DOHH2 (cell line): ENCODE data around the gene RIPK1.

Experiments used
- H3F3A ChIP-seq: fragments of 200-600 bp; sonication (generic), shearing (Covaris generic); 2 replicates; pipeline ENCODE4 v1.6.0; 2016; ENCODE audit warnings: antibody characterized with exemption, mild to moderate bottlenecking; ENCODE audit not compliant: control insufficient read depth, insufficient read depth
- H3K27ac ChIP-seq: fragments of 200-600 bp; sonication (generic); 2 replicates; pipeline ENCODE4 v1.5.1; 2014; ENCODE audit warnings: low read depth, mild to moderate bottlenecking, low read length, moderate library complexity
- H3K27me3 ChIP-seq: fragments of 200-600 bp; sonication (generic); 2 replicates; pipeline ENCODE4 v1.6.1; 2014; ENCODE audit warnings: mild to moderate bottlenecking, low read length, mixed read lengths; ENCODE audit not compliant: control insufficient read depth
- H3K36me3 ChIP-seq: fragments of 200-600 bp; sonication (generic); 2 replicates; pipeline ENCODE4 v1.6.1; 2014; ENCODE audit warnings: mild to moderate bottlenecking, low read length, moderate library complexity, mixed read lengths; ENCODE audit not compliant: control insufficient read depth
- H3K4me1 ChIP-seq: fragments of 200-600 bp; sonication (generic); 2 replicates; pipeline ENCODE4 v1.6.1; 2014; ENCODE audit warnings: mild to moderate bottlenecking, low read length, mixed read lengths; ENCODE audit not compliant: control insufficient read depth
- H3K4me2 ChIP-seq: fragments of 200-600 bp; sonication (generic); 2 replicates; pipeline ENCODE4 v1.6.0; 2014; ENCODE audit warnings: mild to moderate bottlenecking, low read length, moderate library complexity
- H3K4me3 ChIP-seq: fragments of 200-600 bp; sonication (generic); 2 replicates; pipeline ENCODE4 v1.5.1; 2014; ENCODE audit warnings: mild to moderate bottlenecking, low read length, mixed read lengths
- H3K79me2 ChIP-seq: fragments of 200-600 bp; sonication (generic); 2 replicates; pipeline ENCODE4 v1.6.1; 2014; ENCODE audit warnings: mild to moderate bottlenecking, low read length, mixed read lengths; ENCODE audit not compliant: control insufficient read depth
- H3K9me2 ChIP-seq: fragments of 200-600 bp; sonication (generic); replicated peaks from 2 replicates; pipeline ENCODE4 v1.6.1; 2014; ENCODE audit warnings: mild to moderate bottlenecking, low read length, mixed read lengths; ENCODE audit not compliant: control insufficient read depth
- H3K9me3 ChIP-seq: fragments of 200-600 bp; sonication (generic); 2 replicates; pipeline ENCODE4 v1.6.1; 2014; ENCODE audit warnings: antibody characterized with exemption, low read length, mixed read lengths; ENCODE audit not compliant: control insufficient read depth, insufficient read depth
- H4K20me1 ChIP-seq: fragments of 200-600 bp; sonication (generic); 2 replicates; pipeline ENCODE4 v1.6.0; 2014; ENCODE audit warnings: low read depth, mild to moderate bottlenecking, antibody characterized with exemption, low read length, moderate library complexity; ENCODE audit not compliant: control insufficient read depth, insufficient read depth
- EZH2phosphoT487 ChIP-seq: fragments of 200-600 bp; sonication (generic); IDR thresholded peaks from 2 replicates; pipeline ENCODE4 v1.6.1; 2017; ENCODE audit warnings: borderline replicate concordance, mild to moderate bottlenecking, antibody characterized with exemption, low read length, moderate library complexity, mixed read lengths
- TF ChIP-seq, protein P1 (sequence below): fragments of 200-600 bp; sonication (generic); IDR thresholded peaks from one replicate; pipeline ENCODE4 v1.5.1; 2014; ENCODE audit warnings: antibody characterized with exemption, mild to moderate bottlenecking, low read depth, low read length; ENCODE audit not compliant: poor library complexity, severe bottlenecking

The RIPK1 gene

DNA sequence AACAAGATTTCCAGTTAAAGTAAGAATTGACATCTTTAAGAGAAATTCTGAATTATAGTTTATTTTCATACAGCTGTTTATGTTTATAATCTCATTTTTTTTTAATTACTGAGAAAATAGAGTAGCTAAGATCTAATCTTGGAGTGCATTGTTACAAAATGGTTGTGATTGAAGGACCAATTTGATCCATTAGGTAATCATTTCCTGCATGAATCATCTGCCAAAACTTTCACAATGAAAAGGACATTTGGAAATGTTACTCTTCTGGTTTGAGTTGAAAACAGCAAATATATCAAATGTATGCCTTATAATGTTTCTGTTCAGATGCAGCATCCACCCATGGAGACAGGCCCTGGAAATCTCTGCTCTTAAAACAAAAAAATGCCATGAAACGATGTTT is 70.0 kb downstream of the RIPK1 start:
- Histone ChIP-seq H3K9me3 (no peaks in the 10 kb centered on the region), H3K4me2 (no peak overlapping the region), H3K36me3 (peaks cover 49% of the 10 kb centered on the region), H3K27ac (no peak overlapping the region; the same call in 1 of the 2 replicates), H3K9me2 (no peaks in the 10 kb centered on the region), H3K27me3 (no peaks in the 10 kb centered on the region), H3K79me2 (no peaks in the 10 kb centered on the region), H3K4me3 (no peak overlapping the region), H3F3A (peaks cover 8% of the 10 kb centered on the region), H3K4me1 (peaks cover 20% of the 10 kb centered on the region), H4K20me1 (no peaks in the 10 kb centered on the region)
- TF ChIP-seq, protein P1, sequence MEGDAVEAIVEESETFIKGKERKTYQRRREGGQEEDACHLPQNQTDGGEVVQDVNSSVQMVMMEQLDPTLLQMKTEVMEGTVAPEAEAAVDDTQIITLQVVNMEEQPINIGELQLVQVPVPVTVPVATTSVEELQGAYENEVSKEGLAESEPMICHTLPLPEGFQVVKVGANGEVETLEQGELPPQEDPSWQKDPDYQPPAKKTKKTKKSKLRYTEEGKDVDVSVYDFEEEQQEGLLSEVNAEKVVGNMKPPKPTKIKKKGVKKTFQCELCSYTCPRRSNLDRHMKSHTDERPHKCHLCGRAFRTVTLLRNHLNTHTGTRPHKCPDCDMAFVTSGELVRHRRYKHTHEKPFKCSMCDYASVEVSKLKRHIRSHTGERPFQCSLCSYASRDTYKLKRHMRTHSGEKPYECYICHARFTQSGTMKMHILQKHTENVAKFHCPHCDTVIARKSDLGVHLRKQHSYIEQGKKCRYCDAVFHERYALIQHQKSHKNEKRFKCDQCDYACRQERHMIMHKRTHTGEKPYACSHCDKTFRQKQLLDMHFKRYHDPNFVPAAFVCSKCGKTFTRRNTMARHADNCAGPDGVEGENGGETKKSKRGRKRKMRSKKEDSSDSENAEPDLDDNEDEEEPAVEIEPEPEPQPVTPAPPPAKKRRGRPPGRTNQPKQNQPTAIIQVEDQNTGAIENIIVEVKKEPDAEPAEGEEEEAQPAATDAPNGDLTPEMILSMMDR, result no peak
- TF ChIP-seq EZH2phosphoT487, result no peak

DNA sequence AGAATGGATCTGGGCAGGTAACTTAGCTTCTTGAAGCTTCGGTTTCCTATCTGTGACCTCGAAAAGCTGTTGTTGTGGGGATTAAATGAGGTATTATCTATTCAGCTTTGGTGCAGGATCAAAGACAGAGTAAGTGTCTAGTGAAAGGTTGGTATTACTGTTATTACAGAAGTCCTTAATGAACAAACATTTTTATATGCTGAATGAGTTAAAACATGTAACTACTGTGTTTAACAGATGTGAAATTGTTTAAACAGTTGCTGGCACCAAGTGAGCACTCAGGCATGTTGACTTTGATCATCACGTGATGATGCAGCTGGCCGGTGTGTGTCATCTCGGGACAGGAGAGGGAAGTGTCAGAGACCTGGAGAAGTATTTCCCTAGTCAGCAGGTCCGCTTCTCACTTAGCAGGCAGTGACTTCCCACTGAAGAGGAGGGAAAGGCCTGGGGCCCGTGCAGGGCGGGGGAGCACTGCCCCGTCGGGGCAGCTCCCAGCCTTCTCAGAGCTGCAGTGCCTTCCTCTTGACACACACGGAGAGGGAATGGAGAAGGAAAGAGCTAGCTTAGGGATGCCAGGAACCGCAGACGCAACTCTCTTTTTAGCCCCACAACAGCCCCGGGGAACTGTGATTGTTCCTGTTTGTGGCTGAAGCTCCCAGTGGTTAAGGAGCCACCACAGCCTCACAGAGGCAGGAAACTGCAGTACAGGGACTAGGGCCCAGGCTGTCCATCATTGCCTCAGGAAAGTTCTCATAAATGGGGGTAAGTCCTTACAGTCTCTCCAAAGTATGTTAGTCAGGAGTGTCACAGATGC is 71.0 kb downstream of the RIPK1 start:
- Histone ChIP-seq H3K27ac (peak overlapping the region; percentile 44), H3K4me1 (peaks cover 20% of the 10 kb centered on the region), H3K36me3 (peaks cover 51% of the 10 kb centered on the region), H3K79me2 (no peaks in the 10 kb centered on the region), H3K4me2 (peak overlapping the region; percentile 66), H3K4me3 (peak overlapping the region; percentile 32), H3K9me2 (no peaks in the 10 kb centered on the region), H3K27me3 (no peaks in the 10 kb centered on the region), H4K20me1 (no peaks in the 10 kb centered on the region), H3K9me3 (no peaks in the 10 kb centered on the region), H3F3A (peaks cover 8% of the 10 kb centered on the region)
- no peak for TF ChIP-seq EZH2phosphoT487
- TF ChIP-seq, protein P1, result no peak

DNA sequence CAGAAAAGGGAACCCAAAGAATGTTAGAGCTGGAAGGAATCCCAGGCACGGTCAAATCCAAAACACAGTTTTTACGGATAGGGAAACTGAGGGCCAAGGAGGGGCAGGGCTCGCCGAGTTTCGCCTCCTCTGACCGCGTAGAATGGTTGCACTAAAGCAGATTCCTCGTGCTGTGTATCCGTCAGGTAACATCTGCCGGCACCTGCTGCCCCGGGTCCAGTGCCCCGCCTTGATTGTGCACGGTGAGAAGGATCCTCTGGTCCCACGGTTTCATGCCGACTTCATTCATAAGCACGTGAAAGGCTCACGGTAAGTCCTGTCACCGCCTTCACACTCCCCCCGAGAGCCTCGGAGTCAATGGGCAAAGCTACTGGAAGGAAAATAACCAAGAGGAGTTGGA is 71.9 kb downstream of the RIPK1 start:
- Histone ChIP-seq H3K4me3 (no peak overlapping the region), H3K79me2 (no peaks in the 10 kb centered on the region), H3K9me3 (no peaks in the 10 kb centered on the region), H3K36me3 (peaks cover 52% of the 10 kb centered on the region), H3F3A (peaks cover 8% of the 10 kb centered on the region), H3K9me2 (no peaks in the 10 kb centered on the region), H3K27ac (no peak overlapping the region), H3K27me3 (no peaks in the 10 kb centered on the region), H4K20me1 (no peaks in the 10 kb centered on the region), H3K4me1 (peaks cover 20% of the 10 kb centered on the region), H3K4me2 (peak overlapping the region; percentile 66; the same call in 1 of the 2 replicates)
- TF ChIP-seq EZH2phosphoT487, result no peak
- TF ChIP-seq, protein P1, result no peak
